ENCODE data around the gene CCDC88B.

DNA sequence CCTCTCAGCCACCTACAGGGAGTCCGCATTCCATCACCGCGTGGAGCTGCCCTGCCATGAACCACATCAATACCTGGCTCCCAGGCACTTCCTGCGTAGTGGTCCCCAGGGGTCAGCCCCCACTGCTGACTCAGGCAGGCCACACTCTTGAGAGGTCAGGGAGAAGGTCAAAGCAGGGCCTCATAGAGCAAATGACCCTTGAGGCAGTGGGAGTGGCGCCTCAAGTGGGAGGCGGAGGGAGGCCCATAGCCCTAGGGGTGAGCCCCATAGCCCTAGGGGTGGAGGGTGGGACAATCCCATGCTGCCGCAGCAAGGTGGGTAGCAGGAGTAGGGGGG is 17.1 kb upstream of the CCDC88B start:
- TF ChIP-seq EP300 (conservative IDR thresholded peaks at IDR 0.05; ENCODE audit: poor library complexity, severe bottlenecking) (no peak), CTCF (IDR thresholded peaks at IDR 0.05; ENCODE audit: poor library complexity, severe bottlenecking) (no peak)

All from neural cell (in vitro differentiated cells).